ENCODE measurements around the gene PRAME. TPM values are rescaled to one million over a fixed set of nuclear protein-coding genes. Genes with fewer than 3 reads are reported as not detected.
A peak's percentile ranks its signal among the peaks of the same experiment; 100 is the strongest.
"Not testable (repeated sequence)": the region's sequence is repeated elsewhere in the genome, so short reads cannot be mapped to it uniquely, and the experiment has no call there.

PRAME gene
- polyA plus RNA-seq, 4 donors: not detected

DNA sequence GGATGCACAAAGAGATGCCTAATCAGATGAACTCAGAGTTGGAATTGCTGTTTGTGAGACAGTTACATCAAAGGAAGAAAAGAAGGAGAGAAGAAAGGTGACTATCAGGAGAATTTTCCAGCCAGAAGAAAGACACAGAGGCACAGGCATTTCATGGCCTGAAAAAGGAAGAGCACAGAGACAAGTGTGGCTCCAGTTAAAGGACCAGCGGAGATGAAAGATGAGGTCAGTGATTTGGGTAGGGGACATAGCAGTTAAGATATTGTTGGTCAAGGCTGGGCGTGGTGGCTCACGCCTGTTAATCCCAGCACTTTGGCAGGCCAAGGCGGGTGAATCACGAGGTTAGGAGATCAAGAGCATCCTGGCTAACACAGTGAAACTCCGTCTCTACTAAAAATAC, 35.6 kb downstream of the PRAME start:
- H3K9me3 ChIP-seq (ENCODE audit: control insufficient read depth in 2 of 2, insufficient read depth in 1 of 2, low read depth in 1 of 2, low read length in 1 of 2): no peaks in the 10 kb centered on the region
- peaks cover 0 to 6% (median 0%) of the 10 kb centered on the region in 3 donors for H3K27me3 ChIP-seq (ENCODE audit: control insufficient read depth in 3 of 3, insufficient read depth in 3 of 3, low read length in 3 of 3)
- FAIRE-seq: no peak
- H3K27ac ChIP-seq (ENCODE audit: low read depth in 1 of 3, low read length in 2 of 3): no peak overlapping the region
- no peak for DNase-seq
- WGBS, 3 donors: 77 to 79% (median 79%) methylated on average over 6 of the region's 6 CpGs
- no peaks in the 10 kb centered on the region for H3K4me1 ChIP-seq (ENCODE audit: control insufficient read depth in 3 of 3, insufficient read depth in 2 of 3, low read depth in 1 of 3, low read length in 2 of 3)
- H3K4me3 ChIP-seq (ENCODE audit: low read depth in 1 of 3, low read length in 3 of 3): no peak overlapping the region
- no peaks in the 10 kb centered on the region for H3K36me3 ChIP-seq (ENCODE audit: control insufficient read depth in 3 of 3, insufficient read depth in 2 of 3, low read depth in 1 of 3, low read length in 3 of 3)

GRCh38 chr22:22521631-22522030, 37.4 kb downstream of the PRAME start:
- no peaks in the 10 kb centered on the region for H3K4me1 ChIP-seq (ENCODE audit: control insufficient read depth in 3 of 3, insufficient read depth in 2 of 3, low read depth in 1 of 3, low read length in 2 of 3)
- peaks cover 0 to 6% (median 0%) of the 10 kb centered on the region in 3 donors for H3K27me3 ChIP-seq (ENCODE audit: control insufficient read depth in 3 of 3, insufficient read depth in 3 of 3, low read length in 3 of 3)
- no peak overlapping the region for H3K4me3 ChIP-seq (ENCODE audit: low read depth in 1 of 3, low read length in 3 of 3)
- DNase-seq (no peak), FAIRE-seq (no peak)
- H3K9me3 ChIP-seq (ENCODE audit: control insufficient read depth in 2 of 2, insufficient read depth in 1 of 2, low read depth in 1 of 2, low read length in 1 of 2): no peaks in the 10 kb centered on the region
- H3K27ac ChIP-seq (ENCODE audit: low read depth in 1 of 3, low read length in 2 of 3): no peak overlapping the region
- 48 to 77% (median 73%) methylated on average over 8 of the region's 8 CpGs for WGBS, 3 donors
- no peaks in the 10 kb centered on the region for H3K36me3 ChIP-seq (ENCODE audit: control insufficient read depth in 3 of 3, insufficient read depth in 2 of 3, low read depth in 1 of 3, low read length in 3 of 3)

DNA sequence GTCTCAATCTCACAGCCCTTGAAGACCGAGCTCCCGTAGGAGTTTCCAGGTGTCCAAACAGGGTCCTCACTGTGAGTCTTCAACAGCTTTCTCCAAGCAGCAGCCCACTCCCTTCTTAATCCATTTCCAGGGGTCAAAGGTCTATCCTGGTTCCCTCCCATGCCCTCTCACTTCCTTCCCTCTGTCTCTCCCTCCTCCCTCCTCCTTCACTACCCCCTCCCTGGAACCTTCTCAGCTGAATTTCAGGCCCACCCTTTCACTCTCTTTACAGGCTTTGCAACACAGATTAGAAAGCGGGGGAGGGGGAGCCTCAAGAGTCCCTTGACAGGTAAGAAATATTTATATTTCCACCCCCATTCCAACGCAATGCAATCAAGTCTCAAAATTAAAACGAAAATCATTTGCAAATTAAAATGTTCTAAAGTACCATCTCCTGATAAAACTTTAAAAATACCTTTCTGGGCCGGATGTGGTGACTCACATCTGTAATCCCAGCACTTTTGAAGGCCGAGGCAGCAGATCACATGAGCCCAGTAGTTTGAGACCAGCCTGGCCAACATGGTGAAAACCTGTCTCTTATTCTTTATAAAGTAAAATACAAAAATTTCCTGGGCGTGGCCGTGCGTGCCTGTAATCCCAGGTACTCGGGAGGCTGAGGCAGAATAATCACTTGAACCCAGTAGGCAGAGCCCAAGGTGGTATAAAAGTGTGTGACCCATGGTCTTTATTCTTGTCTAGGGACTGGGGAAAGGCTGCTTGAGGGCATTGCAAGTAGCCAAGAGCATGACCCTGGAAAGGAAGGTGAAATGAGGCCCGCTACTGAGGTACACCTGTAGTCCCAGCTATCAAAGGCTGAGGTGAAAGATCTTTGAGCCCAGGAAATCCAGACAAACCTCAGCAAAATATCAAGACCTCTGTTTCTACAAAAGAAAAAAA, 38.1 kb downstream of the PRAME start:
- peaks cover 0 to 6% (median 0%) of the 10 kb centered on the region in 3 donors for H3K27me3 ChIP-seq (ENCODE audit: control insufficient read depth in 3 of 3, insufficient read depth in 3 of 3, low read length in 3 of 3)
- no peak for FAIRE-seq
- whole genome bisulfite sequencing, 3 donors: 66 to 75% (median 71%) methylated on average over 12 of the region's 12 CpGs

GRCh38 chr22:22520020-22520656, 38.9 kb downstream of the PRAME start, which contains the start of gene ZNF280A:
TSS of gene ZNF280A (minus strand) at chr22:22520270. CDS start at chr22:22515630, 4,640 bp downstream.
- Histone ChIP-seq H3K4me3 (ENCODE audit: low read depth in 1 of 3, low read length in 3 of 3) (no peak within 1 kb of the TSS), H3K36me3 (ENCODE audit: control insufficient read depth in 3 of 3, insufficient read depth in 2 of 3, low read depth in 1 of 3, low read length in 3 of 3) (no peaks in the 10 kb centered on the region), H3K27me3 (ENCODE audit: control insufficient read depth in 3 of 3, insufficient read depth in 3 of 3, low read length in 3 of 3) (peaks cover 0 to 6% (median 1%) of the 10 kb centered on the region in 3 donors), H3K9me3 (ENCODE audit: control insufficient read depth in 2 of 2, insufficient read depth in 1 of 2, low read depth in 1 of 2, low read length in 1 of 2) (no peaks in the 10 kb centered on the region), H3K4me1 (ENCODE audit: control insufficient read depth in 3 of 3, insufficient read depth in 2 of 3, low read depth in 1 of 3, low read length in 2 of 3) (no peaks in the 10 kb centered on the region), H3K27ac (ENCODE audit: low read depth in 1 of 3, low read length in 2 of 3) (no peak within 1 kb of the TSS)
- FAIRE-seq (no peak), DNase-seq (no peak)
- WGBS, 3 donors: 62 to 75% (median 64%) methylated on average over 12 of the region's 12 CpGs

More for the DNA sequence above, 38.1 kb downstream of the PRAME start:
- no peak for DNase-seq
- Histone ChIP-seq H3K9me3 (ENCODE audit: control insufficient read depth in 2 of 2, insufficient read depth in 1 of 2, low read depth in 1 of 2, low read length in 1 of 2) (no peaks in the 10 kb centered on the region), H3K4me3 (ENCODE audit: low read depth in 1 of 3, low read length in 3 of 3) (no peak overlapping the region), H3K36me3 (ENCODE audit: control insufficient read depth in 3 of 3, insufficient read depth in 2 of 3, low read depth in 1 of 3, low read length in 3 of 3) (no peaks in the 10 kb centered on the region), H3K4me1 (ENCODE audit: control insufficient read depth in 3 of 3, insufficient read depth in 2 of 3, low read depth in 1 of 3, low read length in 2 of 3) (no peaks in the 10 kb centered on the region), H3K27ac (ENCODE audit: low read depth in 1 of 3, low read length in 2 of 3) (no peak overlapping the region)

GRCh38 chr22:22519591-22519990, 39.5 kb downstream of the PRAME start:
- Histone ChIP-seq H3K4me1 (ENCODE audit: control insufficient read depth in 3 of 3, insufficient read depth in 2 of 3, low read depth in 1 of 3, low read length in 2 of 3) (no peaks in the 10 kb centered on the region), H3K27me3 (ENCODE audit: control insufficient read depth in 3 of 3, insufficient read depth in 3 of 3, low read length in 3 of 3) (peaks cover 0 to 6% (median 2%) of the 10 kb centered on the region in 3 donors), H3K4me3 (ENCODE audit: low read depth in 1 of 3, low read length in 3 of 3) (no peak overlapping the region), H3K9me3 (ENCODE audit: control insufficient read depth in 2 of 2, insufficient read depth in 1 of 2, low read depth in 1 of 2, low read length in 1 of 2) (no peaks in the 10 kb centered on the region), H3K36me3 (ENCODE audit: control insufficient read depth in 3 of 3, insufficient read depth in 2 of 3, low read depth in 1 of 3, low read length in 3 of 3) (no peaks in the 10 kb centered on the region), H3K27ac (ENCODE audit: low read depth in 1 of 3, low read length in 2 of 3) (no peak overlapping the region)
- no peak for FAIRE-seq
- DNase-seq: peak; percentile 11 to 17
- WGBS, 3 donors: 10 to 62% (median 31%) methylated on average over 5 of the region's 5 CpGs

DNA sequence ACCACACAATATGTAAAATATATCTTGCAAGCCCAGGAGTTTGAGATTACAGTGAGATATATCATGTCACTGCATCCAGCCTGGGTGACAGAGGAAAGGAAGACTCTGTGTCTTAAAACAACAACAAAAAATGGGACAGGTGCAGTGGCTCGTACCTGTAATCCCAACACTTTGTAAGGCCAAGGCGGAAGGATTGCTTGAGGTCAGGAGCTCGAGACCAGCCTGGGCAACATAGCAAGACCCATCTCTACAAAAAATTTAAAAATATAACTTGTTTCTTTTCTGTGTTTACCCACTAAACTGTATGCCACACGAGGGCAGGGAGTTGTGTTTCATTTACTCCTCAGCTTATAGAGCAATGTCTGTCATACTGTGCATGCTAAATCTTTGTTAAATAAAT, 42.1 kb downstream of the PRAME start:
- FAIRE-seq: no peak
- WGBS, 3 donors: 60 to 66% (median 61%) methylated on average over 4 of the region's 4 CpGs
- Histone ChIP-seq H3K4me3 (ENCODE audit: low read depth in 1 of 3, low read length in 3 of 3) (no peak overlapping the region), H3K9me3 (ENCODE audit: control insufficient read depth in 2 of 2, insufficient read depth in 1 of 2, low read depth in 1 of 2, low read length in 1 of 2) (no peaks in the 10 kb centered on the region), H3K27me3 (ENCODE audit: control insufficient read depth in 3 of 3, insufficient read depth in 3 of 3, low read length in 3 of 3) (peaks cover 0 to 2% (median 0%) of the 10 kb centered on the region in 3 donors), H3K36me3 (ENCODE audit: control insufficient read depth in 3 of 3, insufficient read depth in 2 of 3, low read depth in 1 of 3, low read length in 3 of 3) (no peaks in the 10 kb centered on the region), H3K27ac (ENCODE audit: low read depth in 1 of 3, low read length in 2 of 3) (no peak overlapping the region), H3K4me1 (ENCODE audit: control insufficient read depth in 3 of 3, insufficient read depth in 2 of 3, low read depth in 1 of 3, low read length in 2 of 3) (no peaks in the 10 kb centered on the region)
- DNase-seq: no peak

DNA sequence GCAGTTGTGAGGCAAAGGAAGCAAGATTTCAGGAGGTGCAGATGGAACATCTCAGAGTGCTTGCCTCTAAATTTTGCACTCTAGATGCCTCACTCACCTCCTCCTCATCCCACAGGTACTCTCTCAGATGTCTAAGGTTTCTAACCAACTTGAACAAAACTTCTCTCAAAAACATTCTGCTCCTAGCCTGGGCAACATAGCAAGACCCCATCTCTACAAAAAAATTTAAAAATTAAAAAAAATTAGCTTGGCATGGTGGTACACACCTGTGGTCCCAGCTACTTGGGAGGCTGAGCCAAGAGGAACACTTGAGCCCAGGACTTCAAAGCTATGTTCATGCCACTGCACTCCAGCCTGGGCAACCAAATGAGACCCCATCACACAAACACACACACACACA, 43.2 kb downstream of the PRAME start:
- no peak overlapping the region for H3K4me3 ChIP-seq (ENCODE audit: low read depth in 1 of 3, low read length in 3 of 3)
- no peaks in the 10 kb centered on the region for H3K4me1 ChIP-seq (ENCODE audit: control insufficient read depth in 3 of 3, insufficient read depth in 2 of 3, low read depth in 1 of 3, low read length in 2 of 3)
- no peaks in the 10 kb centered on the region for H3K36me3 ChIP-seq (ENCODE audit: control insufficient read depth in 3 of 3, insufficient read depth in 2 of 3, low read depth in 1 of 3, low read length in 3 of 3)
- H3K27me3 ChIP-seq (ENCODE audit: control insufficient read depth in 3 of 3, insufficient read depth in 3 of 3, low read length in 3 of 3): peaks cover 0 to 2% (median 0%) of the 10 kb centered on the region in 3 donors
- no peaks in the 10 kb centered on the region for H3K9me3 ChIP-seq (ENCODE audit: control insufficient read depth in 2 of 2, insufficient read depth in 1 of 2, low read depth in 1 of 2, low read length in 1 of 2)
- no peak overlapping the region for H3K27ac ChIP-seq (ENCODE audit: low read depth in 1 of 3, low read length in 2 of 3)
- FAIRE-seq: no peak
- DNase-seq: no peak

DNA sequence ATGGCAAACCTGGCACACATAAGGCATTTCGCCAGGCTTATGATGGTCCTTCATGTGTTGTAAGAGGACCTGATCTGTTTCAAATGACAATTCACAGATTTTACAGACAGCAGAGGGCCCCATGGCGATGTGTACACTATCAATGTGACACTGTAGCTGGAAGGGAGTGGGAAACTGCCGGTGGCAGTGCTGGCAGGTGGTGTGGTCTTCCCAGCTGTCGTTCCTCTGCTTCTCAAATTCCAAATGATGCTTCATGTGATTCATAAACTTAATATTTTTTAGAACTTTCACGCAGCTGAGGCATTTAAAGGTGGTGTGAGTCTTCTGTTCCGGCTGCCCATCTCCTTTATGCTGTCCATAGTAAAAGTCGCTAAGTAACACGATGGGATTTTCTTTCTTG, 44.6 kb downstream of the PRAME start:
- H3K4me3 ChIP-seq (ENCODE audit: low read depth in 1 of 3, low read length in 3 of 3); FAIRE-seq; H3K4me1 ChIP-seq (ENCODE audit: control insufficient read depth in 3 of 3, insufficient read depth in 2 of 3, low read depth in 1 of 3, low read length in 2 of 3); H3K27me3 ChIP-seq (ENCODE audit: control insufficient read depth in 3 of 3, insufficient read depth in 3 of 3, low read length in 3 of 3); H3K27ac ChIP-seq (ENCODE audit: low read depth in 1 of 3, low read length in 2 of 3); H3K9me3 ChIP-seq (ENCODE audit: control insufficient read depth in 2 of 2, insufficient read depth in 1 of 2, low read depth in 1 of 2, low read length in 1 of 2); H3K36me3 ChIP-seq (ENCODE audit: control insufficient read depth in 3 of 3, insufficient read depth in 2 of 3, low read depth in 1 of 3, low read length in 3 of 3): not testable (repeated sequence)
- WGBS, 3 donors: 45 to 51% (median 50%) methylated on average over 8 of the region's 8 CpGs
- peak in 1 of 2 donors; percentile 6 for DNase-seq

Measured in small intestine (tissue), 7 donors.